GM21723 (cell line): ENCODE data around the gene ERCC6L2.

ENCODE experiments used
- ATAC-seq: cut with Tn5 transposase; IDR thresholded peaks from one replicate; pipeline ENCODE4 v1.9.1; 2021; ENCODE audit warnings: mild to moderate bottlenecking, moderate library complexity; ENCODE audit not compliant: unreplicated experiment

ERCC6L2 gene, protein sequence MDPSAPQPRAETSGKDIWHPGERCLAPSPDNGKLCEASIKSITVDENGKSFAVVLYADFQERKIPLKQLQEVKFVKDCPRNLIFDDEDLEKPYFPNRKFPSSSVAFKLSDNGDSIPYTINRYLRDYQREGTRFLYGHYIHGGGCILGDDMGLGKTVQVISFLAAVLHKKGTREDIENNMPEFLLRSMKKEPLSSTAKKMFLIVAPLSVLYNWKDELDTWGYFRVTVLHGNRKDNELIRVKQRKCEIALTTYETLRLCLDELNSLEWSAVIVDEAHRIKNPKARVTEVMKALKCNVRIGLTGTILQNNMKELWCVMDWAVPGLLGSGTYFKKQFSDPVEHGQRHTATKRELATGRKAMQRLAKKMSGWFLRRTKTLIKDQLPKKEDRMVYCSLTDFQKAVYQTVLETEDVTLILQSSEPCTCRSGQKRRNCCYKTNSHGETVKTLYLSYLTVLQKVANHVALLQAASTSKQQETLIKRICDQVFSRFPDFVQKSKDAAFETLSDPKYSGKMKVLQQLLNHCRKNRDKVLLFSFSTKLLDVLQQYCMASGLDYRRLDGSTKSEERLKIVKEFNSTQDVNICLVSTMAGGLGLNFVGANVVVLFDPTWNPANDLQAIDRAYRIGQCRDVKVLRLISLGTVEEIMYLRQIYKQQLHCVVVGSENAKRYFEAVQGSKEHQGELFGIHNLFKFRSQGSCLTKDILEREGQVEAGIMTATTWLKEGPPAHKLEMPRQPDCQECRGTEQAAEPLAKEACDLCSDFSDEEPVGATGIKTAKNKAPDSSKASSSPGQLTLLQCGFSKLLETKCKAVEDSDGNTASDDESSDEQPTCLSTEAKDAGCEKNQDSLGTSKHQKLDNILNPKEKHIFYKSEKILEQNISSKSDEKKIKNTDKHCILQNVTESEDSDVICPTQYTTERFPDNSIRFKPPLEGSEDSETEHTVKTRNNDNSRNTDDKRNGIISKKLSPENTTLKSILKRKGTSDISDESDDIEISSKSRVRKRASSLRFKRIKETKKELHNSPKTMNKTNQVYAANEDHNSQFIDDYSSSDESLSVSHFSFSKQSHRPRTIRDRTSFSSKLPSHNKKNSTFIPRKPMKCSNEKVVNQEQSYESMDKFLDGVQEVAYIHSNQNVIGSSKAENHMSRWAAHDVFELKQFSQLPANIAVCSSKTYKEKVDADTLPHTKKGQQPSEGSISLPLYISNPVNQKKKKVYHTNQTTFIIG (N-terminal part only)

GRCh38 chr9:95875305-95876137 is at the start of gene ERCC6L2:
Gene ERCC6L2, plus strand, starts transcription at chr9:95875691. Its CDS starts 348 bp downstream, at chr9:95876039.
- peak; percentile 76 for ATAC-seq

DNA sequence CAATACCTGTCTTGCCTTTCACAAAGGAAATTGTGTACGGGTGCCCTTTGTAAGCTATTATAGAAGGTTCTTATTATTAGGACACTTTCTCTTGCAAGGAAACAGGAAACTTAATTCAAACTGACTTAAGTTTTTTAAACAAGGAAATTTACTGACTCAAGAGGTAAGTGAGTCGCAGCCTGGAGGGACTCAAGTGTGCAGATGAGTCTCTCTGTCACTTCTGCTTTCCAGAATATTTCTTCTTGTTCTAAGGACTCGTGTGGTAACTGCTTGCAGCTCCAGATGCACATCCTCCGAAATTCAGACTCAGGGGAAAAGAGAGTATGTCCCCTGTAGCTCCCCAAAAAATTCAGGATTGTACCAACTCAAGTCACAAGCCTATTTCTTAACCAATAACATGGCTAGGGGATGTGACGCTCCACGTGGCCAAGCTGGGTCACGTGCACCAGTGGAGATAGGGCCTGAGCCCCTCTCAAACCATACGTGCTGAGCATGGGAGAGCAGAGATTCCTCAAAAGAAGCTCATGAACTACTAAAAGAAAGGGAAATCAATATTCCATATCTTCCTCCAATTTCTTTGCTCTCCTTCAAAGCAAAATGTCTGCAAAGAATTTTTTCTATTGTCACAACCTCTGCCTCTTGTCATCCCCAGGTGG is 49.2 kb upstream of the ERCC6L2 start:
- ATAC-seq, result no peak

- no peak for ATAC-seq
These were observed 44.7 kb upstream of the ERCC6L2 start for GRCh38 chr9:95830768-95831167.

DNA sequence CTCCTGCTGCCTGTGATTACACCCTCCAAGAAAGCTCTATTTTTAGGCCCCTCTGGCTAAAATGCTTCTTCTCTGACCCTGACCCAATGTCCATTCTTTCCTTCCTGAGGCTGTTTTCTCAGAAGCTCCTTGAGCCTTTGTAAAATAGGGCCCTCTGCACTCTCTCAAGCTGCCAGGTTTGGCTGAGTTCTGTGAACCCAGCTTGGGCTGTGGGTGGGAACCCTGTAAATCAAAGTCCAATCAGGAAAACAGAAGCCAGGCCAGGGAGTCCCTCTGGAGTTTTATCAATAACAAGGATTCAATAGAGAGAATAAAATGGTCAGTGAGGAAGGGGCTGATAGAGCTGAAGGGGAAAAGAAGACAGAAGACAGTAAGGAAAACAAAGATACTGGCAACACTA is 43.7 kb upstream of the ERCC6L2 start:
- ATAC-seq, result no peak

DNA sequence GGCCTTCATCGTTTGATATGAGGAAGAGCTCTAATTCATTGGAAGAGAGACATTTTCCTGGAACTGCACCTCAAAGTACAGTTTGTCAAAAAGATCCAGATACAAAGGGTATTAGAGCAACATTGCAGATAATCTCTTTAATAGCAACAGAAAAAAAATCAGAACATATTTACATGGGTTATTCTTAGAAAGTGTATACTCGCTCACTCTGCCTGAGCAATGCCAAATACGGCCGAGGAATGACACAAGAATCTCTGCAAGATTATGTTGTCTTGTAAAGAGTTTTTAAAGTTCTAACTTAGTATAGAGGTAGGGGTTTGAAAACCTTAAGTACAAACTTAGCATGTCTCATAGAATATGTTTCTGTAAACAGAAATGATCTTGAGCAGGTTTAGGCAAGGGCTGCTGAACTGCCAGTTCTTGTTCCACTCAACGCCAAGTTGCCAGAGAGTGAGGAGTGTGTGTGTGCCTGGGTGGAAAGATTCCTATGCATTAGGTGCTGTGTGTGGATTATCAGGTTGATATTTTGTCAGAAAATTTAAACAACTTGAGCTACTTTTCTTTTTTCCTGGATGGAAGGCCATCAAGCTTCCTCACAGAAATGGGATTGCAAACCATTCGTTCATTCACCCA is 41.8 kb upstream of the ERCC6L2 start:
- no peak for ATAC-seq

- ATAC-seq, result no peak
These were observed 41.1 kb upstream of the ERCC6L2 start for GRCh38 chr9:95834281-95834907.

DNA sequence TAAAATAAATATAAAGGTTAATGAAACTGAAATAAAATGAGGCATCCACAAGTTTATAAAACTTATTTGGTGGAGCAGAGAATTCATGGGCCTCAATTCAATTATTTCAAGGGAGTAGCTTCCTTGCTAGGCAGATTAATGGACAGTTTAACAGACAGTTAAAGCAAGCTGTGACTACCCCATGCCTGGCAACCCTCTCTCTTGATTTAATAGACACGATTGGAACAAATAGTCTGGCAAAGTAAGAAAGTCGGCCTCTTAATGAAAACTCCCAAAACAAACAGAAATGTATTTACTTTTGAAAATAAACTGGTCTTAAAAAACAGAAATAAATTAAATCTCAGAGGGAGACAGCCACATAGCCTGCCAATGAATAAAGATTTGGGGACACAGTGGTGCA is 40.1 kb upstream of the ERCC6L2 start:
- ATAC-seq, result no peak

DNA sequence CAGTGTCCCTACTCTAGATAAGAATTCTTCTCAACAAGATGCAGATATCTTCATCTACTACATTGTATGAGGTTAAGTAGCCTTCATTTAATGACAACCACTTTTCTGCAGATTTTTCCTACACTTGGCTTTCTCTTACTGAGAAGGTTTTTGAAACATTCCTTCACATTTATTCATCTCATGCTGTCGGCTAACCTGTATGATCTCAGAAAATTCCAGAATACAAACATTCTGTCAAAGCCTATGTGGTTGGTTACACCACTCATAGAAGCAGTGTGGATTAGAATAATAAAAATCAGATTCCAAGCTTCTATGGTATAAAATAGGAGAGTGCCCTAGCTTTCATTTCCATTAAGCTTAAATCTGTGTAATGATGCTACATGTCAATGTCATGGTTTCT is 39.4 kb upstream of the ERCC6L2 start:
- ATAC-seq, result no peak

GRCh38 chr9:95839012-95839411 is 36.5 kb upstream of the ERCC6L2 start:
- ATAC-seq, result no peak

DNA sequence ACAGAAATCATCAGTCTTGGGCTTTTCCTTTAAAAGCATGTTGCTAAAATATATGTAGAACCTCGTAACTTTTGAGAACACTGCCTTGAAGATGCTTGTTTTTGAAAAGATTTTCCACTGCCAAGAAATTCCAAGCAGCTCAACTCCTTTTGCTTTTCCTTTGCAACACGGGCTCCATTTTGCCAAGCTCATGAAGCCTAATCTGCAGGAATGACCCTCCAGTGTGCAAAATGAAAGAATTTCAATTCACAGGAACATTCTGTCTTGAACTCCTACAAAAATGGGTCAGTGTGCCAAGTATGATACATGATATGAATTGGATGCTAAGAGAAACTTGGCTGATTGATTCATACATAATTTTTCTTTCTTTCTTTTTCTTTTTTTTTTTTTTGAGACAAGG is 35.4 kb upstream of the ERCC6L2 start:
- ATAC-seq, result no peak

DNA sequence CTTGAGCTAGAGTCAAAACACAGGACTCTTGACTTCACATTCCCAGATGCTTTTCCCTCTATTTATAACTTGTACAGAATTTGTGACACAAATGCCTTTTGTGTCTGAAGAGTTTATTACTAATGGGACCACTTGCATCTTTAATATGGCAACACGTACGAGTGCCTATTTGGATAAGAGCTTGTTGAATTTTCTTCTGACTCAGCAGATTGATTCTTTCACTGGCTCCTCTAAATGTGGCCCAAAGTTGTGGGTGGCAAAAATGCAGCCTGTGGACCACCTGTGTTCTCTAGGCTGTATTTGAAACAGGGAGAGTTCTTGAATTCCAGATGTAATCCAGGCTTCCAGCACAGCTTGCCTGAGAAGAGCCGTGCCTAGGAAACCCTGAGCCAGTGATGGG is 34.1 kb upstream of the ERCC6L2 start:
- no peak for ATAC-seq

- ATAC-seq, result no peak
These were observed 29.7 kb upstream of the ERCC6L2 start for GRCh38 chr9:95845751-95846150.

GRCh38 chr9:95848764-95849163 is 26.7 kb upstream of the ERCC6L2 start:
- ATAC-seq, result no peak

DNA sequence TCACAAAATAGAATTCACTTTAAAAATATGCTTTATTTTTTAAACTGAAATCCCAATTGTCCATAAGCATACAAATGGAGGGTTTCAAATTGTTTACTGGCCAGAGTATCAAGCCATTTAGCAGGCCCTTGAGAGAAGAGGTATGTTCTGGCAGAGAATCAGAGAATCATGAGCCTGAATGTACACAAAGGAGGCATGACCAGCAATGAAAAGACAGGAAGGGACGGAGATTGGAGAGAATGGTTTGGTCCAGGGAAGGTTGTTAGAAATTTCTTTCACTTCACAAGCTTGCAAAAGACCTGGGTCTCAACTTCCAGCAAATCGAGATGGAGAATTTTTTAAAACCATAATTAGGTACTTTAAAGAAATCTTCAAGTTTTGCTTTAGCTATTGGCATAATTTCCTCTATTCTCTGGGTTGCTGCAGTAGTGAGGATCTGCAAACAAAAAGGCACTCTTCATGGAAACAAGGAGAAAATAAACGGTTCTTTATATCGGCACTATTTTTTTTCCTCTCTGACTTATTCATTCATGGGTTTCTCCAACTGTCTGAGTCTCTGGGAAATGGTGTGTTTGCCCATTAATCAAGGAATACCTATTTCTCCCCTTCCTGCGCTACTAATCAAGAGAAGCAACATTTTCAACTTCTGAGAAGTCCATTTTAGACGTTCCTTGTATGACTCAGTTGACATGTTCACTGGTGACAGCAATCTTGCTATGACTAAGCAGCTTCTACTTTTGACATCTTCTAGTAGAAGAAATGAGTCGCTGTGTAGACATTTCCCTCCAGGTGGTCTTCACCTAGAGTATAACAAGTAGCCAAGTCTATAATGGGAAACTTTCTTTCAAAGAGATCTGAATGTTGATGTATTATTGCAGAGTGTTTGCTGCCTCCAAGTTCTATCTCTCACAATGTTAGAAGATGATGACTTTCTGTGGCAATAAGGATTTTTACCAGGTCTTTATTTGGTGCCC is 23.1 kb upstream of the ERCC6L2 start:
- peak; percentile 99 for ATAC-seq

GRCh38 chr9:95854386-95855020 is 21.0 kb upstream of the ERCC6L2 start:
- ATAC-seq, result no peak

DNA sequence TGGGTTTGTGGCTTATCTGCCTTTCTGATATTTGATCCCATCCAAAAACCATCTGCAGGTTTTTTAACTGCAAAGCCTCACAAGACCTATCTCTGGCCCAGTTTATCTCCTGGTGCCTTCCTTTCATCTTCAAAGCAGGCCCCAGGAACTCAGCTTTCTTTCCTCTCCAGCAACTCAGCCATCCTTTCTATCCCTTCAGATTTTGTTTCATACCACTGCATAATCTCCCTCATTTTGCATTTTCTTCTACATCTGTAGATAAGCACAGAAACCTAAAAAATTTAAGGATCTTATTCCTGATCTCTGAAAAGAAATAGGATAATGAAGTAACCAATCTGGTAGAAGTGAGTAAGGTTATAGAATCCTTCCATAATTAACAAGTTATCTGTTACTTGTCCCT is 19.5 kb upstream of the ERCC6L2 start:
- ATAC-seq, result no peak

GRCh38 chr9:95857124-95857523 is 18.4 kb upstream of the ERCC6L2 start:
- ATAC-seq, result no peak
